ENCODE data around the gene INPP5K. TPM values are rescaled to one million over a fixed set of nuclear protein-coding genes. Genes with fewer than 3 reads are reported as not detected.

INPP5K gene
- total and polyA plus RNA-seq, 10 of the 15 experiments (the other 5 are each of a cell fraction or from before 2014, with no cell fraction given): 0.58 to 41.2 (median 23.3) TPM

- SMC1A ChIA-PET (ENCODE audit: uncharacterized antibody, unreplicated experiment): interaction anchor here (4.7 kb wide), 1 partner anchor 146 kb away, joined by 95 read pairs; no protein-coding TSS in a partner anchor
Observed at GRCh38 chr17:1512351-1512750, 4.1 kb downstream of the INPP5K start.

More at GRCh38 chr17:1512351-1512750, 4.1 kb downstream of the INPP5K start:
- H3K79me2 ChIP-seq (ENCODE audit: control insufficient read depth, insufficient read depth, low read length): peaks cover 19% of the 10 kb centered on the region
- ChIA-PET RAD21 (ENCODE audit: unreplicated experiment) (interaction anchor here (5.5 kb wide), 1 partner anchor 147 kb away, joined by 100 read pairs; no protein-coding TSS in a partner anchor), CTCF (interaction anchor here (1.2 to 7.5 kb wide), 5 partner anchors 13 to 150 kb away, joined by 3 to 132 read pairs (median 4); no protein-coding TSS in a partner anchor), POLR2A (interaction anchor here (0.6 to 1.0 kb wide), 2 partner anchors 12 to 95 kb away, joined by 4 to 5 read pairs; no protein-coding TSS in a partner anchor)
- H3K4me2 ChIP-seq (ENCODE audit: control insufficient read depth, insufficient read depth): no peak overlapping the region
- ATAC-seq (no peak), FAIRE-seq (no peak), DNase-seq (ENCODE audit: low read depth, low spot score) (no peak)
- no peak overlapping the region for H3K27ac ChIP-seq (ENCODE audit: control insufficient read depth, insufficient read depth)
- no peaks in the 10 kb centered on the region for H4K20me1 ChIP-seq (ENCODE audit: control insufficient read depth, insufficient read depth)
- 97% methylated on average over 2 of the region's 2 CpGs for WGBS (ENCODE audit: insufficient coverage, insufficient replicate concordance, low lambda C conversion rate, missing lambda C conversion rate)
- in situ Hi-C loops (cut with MboI) (no loop called here), intact Hi-C loops (cut with micrococcal nuclease; ENCODE audit: unreplicated experiment) (no loop called here)
- H3K4me1 ChIP-seq (ENCODE audit: control insufficient read depth, insufficient read depth, low read length): peaks cover 4% of the 10 kb centered on the region
- no peaks in the 10 kb centered on the region for H3K27me3 ChIP-seq (replicated peaks in 1 of 2; ENCODE audit: control insufficient read depth in 2 of 2, insufficient read depth in 2 of 2, low read length in 1 of 2)
- no peak overlapping the region for H3K9ac ChIP-seq (ENCODE audit: control insufficient read depth, insufficient read depth, low read length)
- TF ChIP-seq NBN (IDR thresholded peaks at IDR 0.05) (no peak), SRF (IDR thresholded peaks at IDR 0.05; ENCODE audit: low read depth in 2 of 2, low read length in 2 of 2) (no peak), CUX1 (IDR thresholded peaks at IDR 0.05; ENCODE audit: insufficient replicate concordance, low read depth, low read length) (no peak), SMARCA5 (IDR thresholded peaks at IDR 0.05) (no peak), CBX5 (IDR thresholded peaks at IDR 0.05; ENCODE audit: low read depth) (no peak), ZNF217 (IDR thresholded peaks at IDR 0.05) (no peak), EED (IDR thresholded peaks at IDR 0.05; ENCODE audit: low read depth) (no peak), USF2 (IDR thresholded peaks at IDR 0.05; ENCODE audit: borderline replicate concordance, low read depth, low read length) (no peak), DPF2 (IDR thresholded peaks at IDR 0.05) (no peak), BHLHE40 (IDR thresholded peaks at IDR 0.05; ENCODE audit: borderline replicate concordance in 1 of 2, low read depth in 2 of 2, low read length in 1 of 2) (no peak), SIX5 (IDR thresholded peaks at IDR 0.05; ENCODE audit: low read depth, low read length, severe bottlenecking) (no peak), ZBED1 (IDR thresholded peaks at IDR 0.05; ENCODE audit: borderline replicate concordance) (no peak), TAF1 (IDR thresholded peaks at IDR 0.05; ENCODE audit: borderline replicate concordance, low read depth, low read length) (no peak), SIN3A (IDR thresholded peaks at IDR 0.05; ENCODE audit: low read depth, low read length) (no peak), NFYA (IDR thresholded peaks at IDR 0.05; ENCODE audit: borderline replicate concordance, low read depth, low read length) (no peak), POLR2AphosphoS2 (IDR thresholded peaks at IDR 0.05; ENCODE audit: low read depth, low read length) (no peak)
- TF ChIP-seq, protein P1, sequence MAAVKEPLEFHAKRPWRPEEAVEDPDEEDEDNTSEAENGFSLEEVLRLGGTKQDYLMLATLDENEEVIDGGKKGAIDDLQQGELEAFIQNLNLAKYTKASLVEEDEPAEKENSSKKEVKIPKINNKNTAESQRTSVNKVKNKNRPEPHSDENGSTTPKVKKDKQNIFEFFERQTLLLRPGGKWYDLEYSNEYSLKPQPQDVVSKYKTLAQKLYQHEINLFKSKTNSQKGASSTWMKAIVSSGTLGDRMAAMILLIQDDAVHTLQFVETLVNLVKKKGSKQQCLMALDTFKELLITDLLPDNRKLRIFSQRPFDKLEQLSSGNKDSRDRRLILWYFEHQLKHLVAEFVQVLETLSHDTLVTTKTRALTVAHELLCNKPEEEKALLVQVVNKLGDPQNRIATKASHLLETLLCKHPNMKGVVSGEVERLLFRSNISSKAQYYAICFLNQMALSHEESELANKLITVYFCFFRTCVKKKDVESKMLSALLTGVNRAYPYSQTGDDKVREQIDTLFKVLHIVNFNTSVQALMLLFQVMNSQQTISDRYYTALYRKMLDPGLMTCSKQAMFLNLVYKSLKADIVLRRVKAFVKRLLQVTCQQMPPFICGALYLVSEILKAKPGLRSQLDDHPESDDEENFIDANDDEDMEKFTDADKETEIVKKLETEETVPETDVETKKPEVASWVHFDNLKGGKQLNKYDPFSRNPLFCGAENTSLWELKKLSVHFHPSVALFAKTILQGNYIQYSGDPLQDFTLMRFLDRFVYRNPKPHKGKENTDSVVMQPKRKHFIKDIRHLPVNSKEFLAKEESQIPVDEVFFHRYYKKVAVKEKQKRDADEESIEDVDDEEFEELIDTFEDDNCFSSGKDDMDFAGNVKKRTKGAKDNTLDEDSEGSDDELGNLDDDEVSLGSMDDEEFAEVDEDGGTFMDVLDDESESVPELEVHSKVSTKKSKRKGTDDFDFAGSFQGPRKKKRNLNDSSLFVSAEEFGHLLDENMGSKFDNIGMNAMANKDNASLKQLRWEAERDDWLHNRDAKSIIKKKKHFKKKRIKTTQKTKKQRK (IDR thresholded peaks at IDR 0.05; ENCODE audit: low read depth, low read length): no peak
- no peaks in the 10 kb centered on the region; a peak in 3 of 4 replicates for H3K36me3 ChIP-seq (ENCODE audit: control insufficient read depth in 2 of 2, insufficient read depth in 2 of 2, low read length in 1 of 2)
- BruUV-seq (replicated peaks): no TSS peak
- H3K9me3 ChIP-seq (replicated peaks; ENCODE audit: control insufficient read depth, insufficient read depth, low read length): no peaks in the 10 kb centered on the region
- no peak overlapping the region for H2AFZ ChIP-seq (ENCODE audit: control insufficient read depth, low read depth, low read length)
- H3K4me3 ChIP-seq: no peak overlapping the region
